ENCODE measurements around the gene TMEM218.

TMEM218 gene

DNA sequence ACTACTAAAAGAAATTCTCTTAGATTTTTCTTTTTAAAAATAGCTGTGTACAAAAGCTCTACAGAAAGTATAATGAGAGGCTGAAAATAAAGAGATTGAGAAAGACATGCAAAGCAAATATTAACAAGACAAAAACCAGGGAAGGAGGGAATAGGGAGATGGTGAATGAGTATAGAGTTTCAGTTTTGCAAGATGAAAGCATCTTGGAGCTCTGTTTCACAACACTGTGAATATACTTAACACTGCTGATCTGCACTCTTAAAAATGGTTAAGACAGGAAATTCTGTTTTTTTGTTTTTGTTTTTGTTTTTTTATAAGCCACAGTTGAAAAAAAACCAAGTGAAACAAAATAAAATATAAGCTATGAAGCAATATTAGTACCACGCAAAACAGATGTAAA, 5.5 kb downstream of the TMEM218 start:
- ATAC-seq = no peak
- TF ChIP-seq ZFP3 (CRISPR knock-in tag; IDR thresholded peaks at IDR 0.05) (no peak), ZNF565 (CRISPR knock-in tag; conservative IDR thresholded peaks at IDR 0.05; ENCODE audit: low read depth) (no peak), PPARA (CRISPR knock-in tag; IDR thresholded peaks at IDR 0.05; ENCODE audit: borderline replicate concordance) (no peak), TOX (CRISPR knock-in tag; IDR thresholded peaks at IDR 0.05; ENCODE audit: borderline replicate concordance) (no peak), SNAI2 (CRISPR knock-in tag; IDR thresholded peaks at IDR 0.05) (no peak), CSDC2 (CRISPR knock-in tag; IDR thresholded peaks at IDR 0.05) (no peak), RARB (CRISPR knock-in tag; IDR thresholded peaks at IDR 0.05) (no peak), OSR1 (CRISPR knock-in tag; IDR thresholded peaks at IDR 0.05) (no peak), BACH2 (CRISPR knock-in tag; IDR thresholded peaks at IDR 0.05; ENCODE audit: borderline replicate concordance) (no peak), ESRRG (CRISPR knock-in tag; IDR thresholded peaks at IDR 0.05) (no peak), ZFP30 (CRISPR knock-in tag; IDR thresholded peaks at IDR 0.05) (no peak), ZNF8 (CRISPR knock-in tag; IDR thresholded peaks at IDR 0.05) (no peak), ZNF70 (CRISPR knock-in tag; IDR thresholded peaks at IDR 0.05) (no peak), ISL1 (CRISPR knock-in tag; IDR thresholded peaks at IDR 0.05) (no peak), GLIS3 (CRISPR knock-in tag; IDR thresholded peaks at IDR 0.05) (no peak)
- TF ChIP-seq, protein P1, sequence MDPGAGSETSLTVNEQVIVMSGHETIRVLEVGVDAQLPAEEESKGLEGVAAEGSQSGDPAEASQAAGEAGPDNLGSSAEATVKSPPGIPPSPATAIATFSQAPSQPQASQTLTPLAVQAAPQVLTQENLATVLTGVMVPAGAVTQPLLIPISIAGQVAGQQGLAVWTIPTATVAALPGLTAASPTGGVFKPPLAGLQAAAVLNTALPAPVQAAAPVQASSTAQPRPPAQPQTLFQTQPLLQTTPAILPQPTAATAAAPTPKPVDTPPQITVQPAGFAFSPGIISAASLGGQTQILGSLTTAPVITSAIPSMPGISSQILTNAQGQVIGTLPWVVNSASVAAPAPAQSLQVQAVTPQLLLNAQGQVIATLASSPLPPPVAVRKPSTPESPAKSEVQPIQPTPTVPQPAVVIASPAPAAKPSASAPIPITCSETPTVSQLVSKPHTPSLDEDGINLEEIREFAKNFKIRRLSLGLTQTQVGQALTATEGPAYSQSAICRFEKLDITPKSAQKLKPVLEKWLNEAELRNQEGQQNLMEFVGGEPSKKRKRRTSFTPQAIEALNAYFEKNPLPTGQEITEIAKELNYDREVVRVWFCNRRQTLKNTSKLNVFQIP (CRISPR knock-in tag; IDR thresholded peaks at IDR 0.05; ENCODE audit: borderline replicate concordance, low read depth) = no peak
- TF ChIP-seq, protein P2, sequence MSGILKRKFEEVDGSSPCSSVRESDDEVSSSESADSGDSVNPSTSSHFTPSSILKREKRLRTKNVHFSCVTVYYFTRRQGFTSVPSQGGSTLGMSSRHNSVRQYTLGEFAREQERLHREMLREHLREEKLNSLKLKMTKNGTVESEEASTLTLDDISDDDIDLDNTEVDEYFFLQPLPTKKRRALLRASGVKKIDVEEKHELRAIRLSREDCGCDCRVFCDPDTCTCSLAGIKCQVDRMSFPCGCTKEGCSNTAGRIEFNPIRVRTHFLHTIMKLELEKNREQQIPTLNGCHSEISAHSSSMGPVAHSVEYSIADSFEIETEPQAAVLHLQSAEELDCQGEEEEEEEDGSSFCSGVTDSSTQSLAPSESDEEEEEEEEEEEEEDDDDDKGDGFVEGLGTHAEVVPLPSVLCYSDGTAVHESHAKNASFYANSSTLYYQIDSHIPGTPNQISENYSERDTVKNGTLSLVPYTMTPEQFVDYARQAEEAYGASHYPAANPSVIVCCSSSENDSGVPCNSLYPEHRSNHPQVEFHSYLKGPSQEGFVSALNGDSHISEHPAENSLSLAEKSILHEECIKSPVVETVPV (CRISPR knock-in tag; IDR thresholded peaks at IDR 0.05) = no peak
- TF ChIP-seq, protein P3, sequence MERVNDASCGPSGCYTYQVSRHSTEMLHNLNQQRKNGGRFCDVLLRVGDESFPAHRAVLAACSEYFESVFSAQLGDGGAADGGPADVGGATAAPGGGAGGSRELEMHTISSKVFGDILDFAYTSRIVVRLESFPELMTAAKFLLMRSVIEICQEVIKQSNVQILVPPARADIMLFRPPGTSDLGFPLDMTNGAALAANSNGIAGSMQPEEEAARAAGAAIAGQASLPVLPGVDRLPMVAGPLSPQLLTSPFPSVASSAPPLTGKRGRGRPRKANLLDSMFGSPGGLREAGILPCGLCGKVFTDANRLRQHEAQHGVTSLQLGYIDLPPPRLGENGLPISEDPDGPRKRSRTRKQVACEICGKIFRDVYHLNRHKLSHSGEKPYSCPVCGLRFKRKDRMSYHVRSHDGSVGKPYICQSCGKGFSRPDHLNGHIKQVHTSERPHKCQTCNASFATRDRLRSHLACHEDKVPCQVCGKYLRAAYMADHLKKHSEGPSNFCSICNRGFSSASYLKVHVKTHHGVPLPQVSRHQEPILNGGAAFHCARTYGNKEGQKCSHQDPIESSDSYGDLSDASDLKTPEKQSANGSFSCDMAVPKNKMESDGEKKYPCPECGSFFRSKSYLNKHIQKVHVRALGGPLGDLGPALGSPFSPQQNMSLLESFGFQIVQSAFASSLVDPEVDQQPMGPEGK (CRISPR knock-in tag; IDR thresholded peaks at IDR 0.05; ENCODE audit: borderline replicate concordance) = no peak
- TF ChIP-seq, protein P4, sequence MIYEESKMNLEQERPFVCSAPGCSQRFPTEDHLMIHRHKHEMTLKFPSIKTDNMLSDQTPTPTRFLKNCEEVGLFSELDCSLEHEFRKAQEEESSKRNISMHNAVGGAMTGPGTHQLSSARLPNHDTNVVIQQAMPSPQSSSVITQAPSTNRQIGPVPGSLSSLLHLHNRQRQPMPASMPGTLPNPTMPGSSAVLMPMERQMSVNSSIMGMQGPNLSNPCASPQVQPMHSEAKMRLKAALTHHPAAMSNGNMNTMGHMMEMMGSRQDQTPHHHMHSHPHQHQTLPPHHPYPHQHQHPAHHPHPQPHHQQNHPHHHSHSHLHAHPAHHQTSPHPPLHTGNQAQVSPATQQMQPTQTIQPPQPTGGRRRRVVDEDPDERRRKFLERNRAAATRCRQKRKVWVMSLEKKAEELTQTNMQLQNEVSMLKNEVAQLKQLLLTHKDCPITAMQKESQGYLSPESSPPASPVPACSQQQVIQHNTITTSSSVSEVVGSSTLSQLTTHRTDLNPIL (CRISPR knock-in tag; IDR thresholded peaks at IDR 0.05; ENCODE audit: low read depth) = no peak

DNA sequence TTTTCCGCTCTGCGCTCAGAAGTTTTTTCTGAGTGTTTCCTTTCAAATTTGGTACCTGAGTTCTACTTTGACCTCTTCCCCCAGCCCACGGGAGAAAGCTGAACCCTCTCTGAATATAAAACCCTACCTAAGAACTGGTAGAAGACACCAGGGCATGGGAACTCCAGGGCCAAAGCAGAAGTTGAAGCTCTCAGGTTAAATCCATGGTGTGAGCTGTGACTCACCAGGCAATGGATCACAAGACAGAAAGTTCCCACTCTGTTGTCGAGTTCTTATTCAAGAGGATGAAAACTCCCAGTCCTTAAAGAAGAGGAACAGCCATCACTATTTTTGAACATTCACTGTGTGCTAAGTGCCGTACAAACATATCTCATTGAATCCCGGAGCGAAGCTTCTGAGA, 8.9 kb downstream of the TMEM218 start:
- TF ChIP-seq, protein P5, sequence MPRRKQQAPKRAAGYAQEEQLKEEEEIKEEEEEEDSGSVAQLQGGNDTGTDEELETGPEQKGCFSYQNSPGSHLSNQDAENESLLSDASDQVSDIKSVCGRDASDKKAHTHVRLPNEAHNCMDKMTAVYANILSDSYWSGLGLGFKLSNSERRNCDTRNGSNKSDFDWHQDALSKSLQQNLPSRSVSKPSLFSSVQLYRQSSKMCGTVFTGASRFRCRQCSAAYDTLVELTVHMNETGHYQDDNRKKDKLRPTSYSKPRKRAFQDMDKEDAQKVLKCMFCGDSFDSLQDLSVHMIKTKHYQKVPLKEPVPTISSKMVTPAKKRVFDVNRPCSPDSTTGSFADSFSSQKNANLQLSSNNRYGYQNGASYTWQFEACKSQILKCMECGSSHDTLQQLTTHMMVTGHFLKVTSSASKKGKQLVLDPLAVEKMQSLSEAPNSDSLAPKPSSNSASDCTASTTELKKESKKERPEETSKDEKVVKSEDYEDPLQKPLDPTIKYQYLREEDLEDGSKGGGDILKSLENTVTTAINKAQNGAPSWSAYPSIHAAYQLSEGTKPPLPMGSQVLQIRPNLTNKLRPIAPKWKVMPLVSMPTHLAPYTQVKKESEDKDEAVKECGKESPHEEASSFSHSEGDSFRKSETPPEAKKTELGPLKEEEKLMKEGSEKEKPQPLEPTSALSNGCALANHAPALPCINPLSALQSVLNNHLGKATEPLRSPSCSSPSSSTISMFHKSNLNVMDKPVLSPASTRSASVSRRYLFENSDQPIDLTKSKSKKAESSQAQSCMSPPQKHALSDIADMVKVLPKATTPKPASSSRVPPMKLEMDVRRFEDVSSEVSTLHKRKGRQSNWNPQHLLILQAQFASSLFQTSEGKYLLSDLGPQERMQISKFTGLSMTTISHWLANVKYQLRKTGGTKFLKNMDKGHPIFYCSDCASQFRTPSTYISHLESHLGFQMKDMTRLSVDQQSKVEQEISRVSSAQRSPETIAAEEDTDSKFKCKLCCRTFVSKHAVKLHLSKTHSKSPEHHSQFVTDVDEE (CRISPR knock-in tag; IDR thresholded peaks at IDR 0.05) = no peak
- TF ChIP-seq SNAI2 (CRISPR knock-in tag; IDR thresholded peaks at IDR 0.05) = no peak
- no peak for TF ChIP-seq ZNF565 (CRISPR knock-in tag; conservative IDR thresholded peaks at IDR 0.05; ENCODE audit: low read depth)
- no peak for TF ChIP-seq ZC3H10 (CRISPR knock-in tag; IDR thresholded peaks at IDR 0.05)
- no peak for TF ChIP-seq PPARA (CRISPR knock-in tag; IDR thresholded peaks at IDR 0.05; ENCODE audit: borderline replicate concordance)
- no peak for TF ChIP-seq ESRRG (CRISPR knock-in tag; IDR thresholded peaks at IDR 0.05)
- TF ChIP-seq, protein P1 (CRISPR knock-in tag; IDR thresholded peaks at IDR 0.05; ENCODE audit: borderline replicate concordance, low read depth) = no peak
- no peak for TF ChIP-seq CSDC2 (CRISPR knock-in tag; IDR thresholded peaks at IDR 0.05)
- TF ChIP-seq OSR1 (CRISPR knock-in tag; IDR thresholded peaks at IDR 0.05) = no peak
- no peak for TF ChIP-seq ZNF8 (CRISPR knock-in tag; IDR thresholded peaks at IDR 0.05)
- TF ChIP-seq TOX (CRISPR knock-in tag; IDR thresholded peaks at IDR 0.05; ENCODE audit: borderline replicate concordance) = no peak
- ATAC-seq = no peak

Data from SK-N-SH treated with all-trans-retinoic acid at 6 μM for 48 hours (cell line).